Fibroblast of lung (primary cell): Measurements from ENCODE around the gene TRIM8. TPM values are rescaled to one million over a fixed set of nuclear protein-coding genes. Genes with fewer than 3 reads are reported as not detected.

Source experiments
- DNase-seq, 2 donors: peaks; one replicate each; pipeline versions ENCODE4 v3.0.0 to v3.0.0-alpha.2; 2010; ENCODE audit warnings: low read depth in 2 of 2
- H2AFZ ChIP-seq: 2 replicates; pipeline ENCODE4 v1.5.1; 2012; ENCODE audit warnings: low read length, control low read depth, inconsistent platforms
- H3K27ac ChIP-seq: 2 replicates; pipeline ENCODE4 v1.5.1; 2011; ENCODE audit warnings: low read length, control low read depth; ENCODE audit not compliant: insufficient read depth
- H3K27me3 ChIP-seq: 2 replicates; pipeline ENCODE4 v1.5.1; 2011; ENCODE audit warnings: mild to moderate bottlenecking, low read length; ENCODE audit not compliant: control insufficient read depth, insufficient read depth
- H3K36me3 ChIP-seq: 2 replicates; pipeline ENCODE4 v1.5.1; 2011; ENCODE audit warnings: low read length; ENCODE audit not compliant: control insufficient read depth, insufficient read depth
- H3K4me1 ChIP-seq: 2 replicates; pipeline ENCODE4 v1.5.1; 2011; ENCODE audit warnings: low read length; ENCODE audit not compliant: control insufficient read depth, insufficient read depth; ENCODE audit errors: extremely low read depth
- H3K4me2 ChIP-seq: 2 replicates; pipeline ENCODE4 v1.5.1; 2011; ENCODE audit warnings: low read length, control low read depth; ENCODE audit not compliant: insufficient read depth; ENCODE audit errors: extremely low read depth
- H3K4me3 ChIP-seq, 4 experiments: fragments of 200-600 bp in 1 of 4; sonication (generic) in 1 of 4; replicated peaks in 1 of 4; 2 replicates each; pipeline ENCODE4 v1.5.1; 2011 to 2016; ENCODE audit warnings: low read length in 4 of 4, low read depth in 3 of 4, mild to moderate bottlenecking in 3 of 4, control low read depth in 2 of 4, inconsistent platforms in 1 of 4, mixed read lengths in 1 of 4; ENCODE audit not compliant: insufficient read depth in 1 of 4; ENCODE audit errors: control extremely low read depth in 1 of 4
- H3K79me2 ChIP-seq: 2 replicates; pipeline ENCODE4 v1.5.1; 2012; ENCODE audit warnings: mild to moderate bottlenecking, low read length, inconsistent platforms; ENCODE audit not compliant: control insufficient read depth, insufficient read depth
- H3K9ac ChIP-seq: 2 replicates; pipeline ENCODE4 v1.5.1; 2011; ENCODE audit warnings: mild to moderate bottlenecking, low read length, control low read depth; ENCODE audit not compliant: insufficient read depth
- H3K9me3 ChIP-seq: 2 replicates; pipeline ENCODE4 v1.5.1; 2012; ENCODE audit warnings: low read depth, low read length; ENCODE audit not compliant: control insufficient read depth, insufficient read depth
- H4K20me1 ChIP-seq: 2 replicates; pipeline ENCODE4 v1.5.1; 2011; ENCODE audit warnings: low read length; ENCODE audit not compliant: control insufficient read depth, insufficient read depth; ENCODE audit errors: extremely low read depth
- EZH2 ChIP-seq: IDR thresholded peaks from 2 replicates; pipeline ENCODE4 v1.5.1; 2012; ENCODE audit warnings: low read length, control low read depth, mild to moderate bottlenecking; ENCODE audit errors: missing control alignments
- polyA plus RNA-seq, 2 donors: library from polyadenylated mRNA; depleted of rRNA in 1 of 2; stranded (reverse) in 1 of 2; unstranded in 1 of 2; fragments of >200 nt; gene quantifications; 2 replicates each; pipeline ENCODE4 v1.2.1, GENCODE V29; 2011 to 2012; ENCODE audit warnings: missing spikeins in 1 of 2
- total RNA-seq: library from RNA; depleted of rRNA; stranded (reverse); fragments of >200 nt; gene quantifications from 2 replicates; pipeline ENCODE4 v1.2.1, GENCODE V29; 2014
- TF ChIP-seq, protein P1 (sequence below), 2 donors: IDR thresholded peaks in 1 of 2; conservative IDR thresholded peaks in 1 of 2; 1 replicate in 1 of 2; 2 replicates in 1 of 2; pipeline ENCODE4 v1.5.1; 2011 to 2012; ENCODE audit warnings: low read length in 2 of 2, control low read depth in 1 of 2, inconsistent platforms in 1 of 2, low read depth in 1 of 2, mild to moderate bottlenecking in 1 of 2

Gene TRIM8
- total and polyA plus RNA-seq, 2 donors (not counting 1 experiment from before 2014, with no cell fraction given): 93.2 to 143 TPM

DNA sequence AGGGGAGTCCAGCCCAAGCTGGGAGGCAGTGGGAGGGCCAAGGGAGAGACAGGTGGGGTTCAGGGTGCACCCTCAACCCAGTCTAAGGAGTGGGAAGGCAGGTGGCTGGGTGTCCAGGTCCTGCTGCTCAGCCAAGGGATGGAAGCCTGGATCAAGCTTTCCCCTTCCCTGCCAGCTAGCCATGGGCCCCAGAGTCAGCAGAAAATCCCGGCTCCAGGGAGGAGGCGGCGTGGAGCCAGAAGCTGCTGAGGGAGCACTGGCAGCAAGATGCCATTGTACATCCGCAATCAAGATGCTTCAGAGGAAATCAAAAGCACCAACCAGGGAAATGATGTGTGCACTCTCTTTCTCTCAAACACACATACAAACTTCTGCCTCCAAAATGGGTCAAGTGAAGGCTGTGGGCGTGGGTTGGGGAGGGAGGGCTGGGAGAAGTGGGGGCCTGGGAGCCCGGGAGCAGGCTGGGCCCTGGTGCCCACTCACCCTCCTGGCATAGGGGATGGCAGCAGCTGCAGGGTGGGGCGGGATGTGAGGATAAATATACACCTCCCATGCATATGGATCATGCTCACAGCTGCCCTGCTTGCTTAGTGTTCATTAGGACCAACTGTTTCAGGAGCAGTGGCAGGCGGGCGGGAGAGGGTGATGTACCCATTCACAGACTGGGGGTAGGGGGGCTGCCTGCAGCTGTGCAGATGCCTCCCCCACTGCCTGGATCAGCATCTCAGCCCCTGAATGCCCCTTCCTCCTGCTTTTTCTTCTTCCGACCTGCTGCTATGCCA lies 24.2 kb downstream of the TRIM8 start:
- Histone ChIP-seq H4K20me1 (no peaks in the 10 kb centered on the region), H3K4me2 (no peak overlapping the region), H3K4me3 (no peak overlapping the region), H3K27me3 (no peaks in the 10 kb centered on the region), H2AFZ (no peak overlapping the region), H3K9me3 (no peaks in the 10 kb centered on the region), H3K79me2 (no peaks in the 10 kb centered on the region), H3K9ac (no peak overlapping the region), H3K27ac (no peak overlapping the region), H3K36me3 (no peaks in the 10 kb centered on the region), H3K4me1 (peaks cover 23% of the 10 kb centered on the region)
- TF ChIP-seq, protein P1, sequence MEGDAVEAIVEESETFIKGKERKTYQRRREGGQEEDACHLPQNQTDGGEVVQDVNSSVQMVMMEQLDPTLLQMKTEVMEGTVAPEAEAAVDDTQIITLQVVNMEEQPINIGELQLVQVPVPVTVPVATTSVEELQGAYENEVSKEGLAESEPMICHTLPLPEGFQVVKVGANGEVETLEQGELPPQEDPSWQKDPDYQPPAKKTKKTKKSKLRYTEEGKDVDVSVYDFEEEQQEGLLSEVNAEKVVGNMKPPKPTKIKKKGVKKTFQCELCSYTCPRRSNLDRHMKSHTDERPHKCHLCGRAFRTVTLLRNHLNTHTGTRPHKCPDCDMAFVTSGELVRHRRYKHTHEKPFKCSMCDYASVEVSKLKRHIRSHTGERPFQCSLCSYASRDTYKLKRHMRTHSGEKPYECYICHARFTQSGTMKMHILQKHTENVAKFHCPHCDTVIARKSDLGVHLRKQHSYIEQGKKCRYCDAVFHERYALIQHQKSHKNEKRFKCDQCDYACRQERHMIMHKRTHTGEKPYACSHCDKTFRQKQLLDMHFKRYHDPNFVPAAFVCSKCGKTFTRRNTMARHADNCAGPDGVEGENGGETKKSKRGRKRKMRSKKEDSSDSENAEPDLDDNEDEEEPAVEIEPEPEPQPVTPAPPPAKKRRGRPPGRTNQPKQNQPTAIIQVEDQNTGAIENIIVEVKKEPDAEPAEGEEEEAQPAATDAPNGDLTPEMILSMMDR (conservative IDR thresholded peaks at IDR 0.05 in 1 of 2, IDR thresholded peaks at IDR 0.05 in 1 of 2; ENCODE audit: low read depth in 1 of 2, low read length in 2 of 2): no peak
- TF ChIP-seq EZH2: no peak
- no peak for DNase-seq

DNA sequence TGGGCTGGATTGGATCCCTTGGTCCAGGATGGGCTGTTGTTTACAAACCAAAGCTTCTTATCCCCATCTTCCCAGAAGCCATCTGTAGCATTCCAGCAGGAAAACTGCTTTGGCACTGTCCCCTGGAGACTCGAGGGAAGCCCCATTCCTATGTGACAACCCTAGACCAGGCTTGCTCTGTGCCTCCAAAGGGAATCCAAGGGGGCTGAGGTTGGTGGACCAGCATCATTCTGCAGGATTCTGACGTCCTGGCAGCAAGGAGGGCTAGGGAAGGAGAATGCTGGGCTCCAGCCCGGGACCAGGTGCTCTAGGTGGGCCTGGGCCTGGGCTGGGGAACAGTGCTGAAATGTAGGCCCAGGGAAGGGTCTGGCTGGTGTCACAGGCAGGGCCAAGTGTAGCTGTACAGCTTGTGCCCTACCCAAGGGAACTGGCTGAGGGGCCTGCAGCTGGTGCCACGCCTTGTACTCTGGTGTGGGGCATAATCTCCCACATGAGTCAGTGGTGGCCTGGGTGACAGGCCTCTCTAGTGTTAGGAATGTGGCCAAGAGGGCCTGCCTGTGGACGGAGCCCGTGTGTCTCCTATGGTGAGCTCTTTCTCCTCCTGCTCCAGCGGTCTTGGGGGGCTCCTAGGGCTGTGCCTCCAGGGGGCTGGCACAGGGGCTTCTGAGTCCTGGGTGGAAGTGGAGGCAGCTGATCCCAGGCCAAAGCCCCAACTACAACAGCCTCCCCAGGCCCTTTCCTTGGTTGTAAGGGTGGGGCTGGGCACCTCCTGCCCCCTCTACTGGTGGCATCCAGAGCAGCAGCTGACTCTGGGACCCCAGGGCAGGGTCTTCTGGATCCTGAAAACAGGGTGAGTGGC lies 25.2 kb downstream of the TRIM8 start:
- Histone ChIP-seq H4K20me1 (no peaks in the 10 kb centered on the region), H3K9ac (no peak overlapping the region), H3K4me2 (no peak overlapping the region), H3K79me2 (no peaks in the 10 kb centered on the region), H3K9me3 (no peaks in the 10 kb centered on the region), H2AFZ (no peak overlapping the region), H3K4me3 (no peak overlapping the region), H3K4me1 (peaks cover 31% of the 10 kb centered on the region), H3K36me3 (no peaks in the 10 kb centered on the region), H3K27ac (peak overlapping the region; percentile 10), H3K27me3 (no peaks in the 10 kb centered on the region)
- peak; percentile 35 to 50 for DNase-seq
- TF ChIP-seq EZH2: no peak
- TF ChIP-seq, protein P1 (conservative IDR thresholded peaks at IDR 0.05 in 1 of 2, IDR thresholded peaks at IDR 0.05 in 1 of 2; ENCODE audit: low read depth in 1 of 2, low read length in 2 of 2): peak; percentile 30 to 35

DNA sequence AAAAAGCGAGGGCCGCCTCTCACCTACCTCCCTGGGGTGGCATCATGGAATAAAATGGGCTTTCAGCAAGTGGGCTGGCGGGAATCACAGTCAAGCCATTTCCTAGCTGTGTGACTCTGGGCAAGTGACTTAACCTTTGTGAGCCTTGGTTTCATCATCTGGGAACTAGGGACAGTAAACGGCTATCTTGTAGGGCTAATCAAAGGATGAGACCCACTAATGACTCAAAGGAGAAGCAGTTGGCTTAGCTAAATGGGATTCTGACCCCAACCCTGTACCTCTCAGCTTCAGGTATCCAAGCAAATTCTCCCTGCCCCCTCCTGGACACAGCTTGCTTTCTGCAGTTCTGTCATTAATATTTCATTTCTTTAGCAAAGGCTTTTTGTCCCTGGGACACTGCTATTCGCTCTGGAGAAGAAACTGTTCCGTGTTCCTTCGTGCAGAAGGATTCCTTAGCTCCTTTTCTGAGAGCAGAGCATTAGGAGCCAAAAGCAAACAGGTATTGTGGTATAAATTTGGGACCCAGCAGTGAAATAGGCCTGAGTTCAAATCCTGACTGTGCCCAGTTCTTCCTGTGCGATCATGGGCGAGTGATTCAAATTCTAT lies 25.9 kb downstream of the TRIM8 start:
- no peak for DNase-seq
- Histone ChIP-seq H3K27me3 (no peaks in the 10 kb centered on the region), H3K36me3 (no peaks in the 10 kb centered on the region), H2AFZ (no peak overlapping the region), H3K79me2 (no peaks in the 10 kb centered on the region), H4K20me1 (no peaks in the 10 kb centered on the region), H3K9ac (no peak overlapping the region), H3K4me3 (no peak overlapping the region), H3K4me2 (no peak overlapping the region), H3K4me1 (peaks cover 38% of the 10 kb centered on the region), H3K27ac (no peak overlapping the region), H3K9me3 (no peaks in the 10 kb centered on the region)
- TF ChIP-seq, protein P1 (conservative IDR thresholded peaks at IDR 0.05 in 1 of 2, IDR thresholded peaks at IDR 0.05 in 1 of 2; ENCODE audit: low read depth in 1 of 2, low read length in 2 of 2): peak in 1 of 2 donors; percentile 0
- TF ChIP-seq EZH2: no peak
